ENCODE results near the gene OSBPL10. TPM values are rescaled to one million over a fixed set of nuclear protein-coding genes. Genes with fewer than 3 reads are reported as not detected.

Gene OSBPL10
- total RNA-seq, 1 experiment from 2014 or later = 172 TPM

DNA sequence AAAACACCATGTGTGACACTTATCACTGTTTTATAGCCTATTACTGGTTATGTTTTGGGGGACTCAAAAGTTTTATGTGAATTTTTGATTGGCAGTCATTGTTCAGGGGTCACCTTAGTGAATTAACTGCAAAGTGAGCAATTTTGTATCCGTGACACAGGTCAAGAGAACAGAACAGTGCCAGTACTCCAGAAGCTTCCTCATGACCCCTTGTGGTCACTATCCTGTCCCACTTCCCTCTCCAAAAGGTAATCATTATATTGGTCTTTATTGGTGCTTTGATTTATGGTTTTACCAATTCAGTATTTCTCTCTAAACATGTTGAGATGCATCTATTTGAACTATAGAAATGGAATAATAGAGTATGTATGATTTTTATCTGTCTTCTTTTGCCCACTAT, 341.2 kb downstream of the OSBPL10 start:
- Mint-ChIP-seq H3K4me1 (ENCODE audit: insufficient read depth, unreplicated experiment) (peaks cover 6% of the 10 kb centered on the region), H3K27me3 (ENCODE audit: insufficient read depth, unreplicated experiment) (no peaks in the 10 kb centered on the region), H3K9me3 (ENCODE audit: unreplicated experiment) (no peaks in the 10 kb centered on the region), H3K36me3 (ENCODE audit: insufficient read depth, unreplicated experiment) (peaks cover 28% of the 10 kb centered on the region), H3K4me3 (ENCODE audit: unreplicated experiment) (no peak overlapping the region), H3K27ac (ENCODE audit: low read depth, unreplicated experiment) (no peak overlapping the region)
- intact Hi-C loops (cut with micrococcal nuclease) = no loop called here
- ChIA-PET CTCF (interaction anchor here (0.7 kb wide), 1 partner anchor 416 kb away, joined by 3 read pairs; no protein-coding TSS in a partner anchor), POLR2A (interaction anchor here (0.6 to 0.7 kb wide), 2 partner anchors 9 to 253 kb away, joined by 3 read pairs; no protein-coding TSS in a partner anchor)
- BruUV-seq (replicated peaks) = no TSS peak
- no peak for TF ChIP-seq CTCF (IDR thresholded peaks at IDR 0.05; ENCODE audit: unreplicated experiment)
- no peak for DNase-seq (ENCODE audit: unreplicated experiment)

- ChIA-PET CTCF (interaction anchor here (0.6 to 1.2 kb wide), 4 partner anchors 10 to 499 kb away, joined by 3 to 5 read pairs (median 4); no protein-coding TSS in a partner anchor), POLR2A (interaction anchor here (0.6 to 0.9 kb wide), 3 partner anchors 15 to 960 kb away, joined by 3 to 4 read pairs (median 3); no protein-coding TSS in a partner anchor)
- TSS peak; percentile 63 for BruUV-seq (replicated peaks)
- TF ChIP-seq CTCF (IDR thresholded peaks at IDR 0.05; ENCODE audit: unreplicated experiment) = no peak
- intact Hi-C loops (cut with micrococcal nuclease) = no loop called here
- no peaks in the 10 kb centered on the region for H3K9me3 Mint-ChIP-seq (ENCODE audit: unreplicated experiment)
- peaks cover 36% of the 10 kb centered on the region for H3K36me3 Mint-ChIP-seq (ENCODE audit: insufficient read depth, unreplicated experiment)
- no peaks in the 10 kb centered on the region for H3K27me3 Mint-ChIP-seq (ENCODE audit: insufficient read depth, unreplicated experiment)
- H3K27ac Mint-ChIP-seq (ENCODE audit: low read depth, unreplicated experiment) = no peak overlapping the region
- no peak overlapping the region for H3K4me3 Mint-ChIP-seq (ENCODE audit: unreplicated experiment)
- no peak for DNase-seq (ENCODE audit: unreplicated experiment)
- H3K4me1 Mint-ChIP-seq (ENCODE audit: insufficient read depth, unreplicated experiment) = peaks cover 6% of the 10 kb centered on the region
These were observed 344.2 kb downstream of the OSBPL10 start for GRCh38 chr3:31636694-31637442.

DNA sequence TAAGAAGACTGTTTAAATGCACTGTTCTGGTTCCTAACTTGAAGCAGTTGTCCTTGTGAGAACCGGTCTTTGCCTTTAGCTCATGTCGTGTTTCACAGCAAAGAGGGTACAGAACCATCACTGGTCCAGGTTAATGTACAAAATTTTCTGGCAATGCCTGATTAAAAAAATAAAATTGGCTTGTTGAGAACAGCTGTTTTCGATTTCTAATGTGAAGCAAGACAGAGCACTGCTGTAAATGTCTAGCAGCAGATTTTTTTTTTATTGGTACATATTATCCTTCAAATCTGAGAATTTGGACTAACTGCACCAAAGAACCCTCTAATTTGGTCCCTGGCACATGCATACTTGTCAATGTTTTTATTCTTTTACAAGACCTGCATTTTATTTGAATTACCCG, 345.0 kb downstream of the OSBPL10 start:
- DNase-seq (ENCODE audit: unreplicated experiment) = no peak
- no peaks in the 10 kb centered on the region for H3K9me3 Mint-ChIP-seq (ENCODE audit: unreplicated experiment)
- H3K4me3 Mint-ChIP-seq (ENCODE audit: unreplicated experiment) = no peak overlapping the region
- CTCF ChIA-PET = interaction anchor here (1.2 kb wide), 1 partner anchor 383 kb away, joined by 3 read pairs; no protein-coding TSS in a partner anchor
- TF ChIP-seq CTCF (IDR thresholded peaks at IDR 0.05; ENCODE audit: unreplicated experiment) = no peak
- H3K36me3 Mint-ChIP-seq (ENCODE audit: insufficient read depth, unreplicated experiment) = peaks cover 44% of the 10 kb centered on the region
- H3K27me3 Mint-ChIP-seq (ENCODE audit: insufficient read depth, unreplicated experiment) = no peaks in the 10 kb centered on the region
- peaks cover 6% of the 10 kb centered on the region for H3K4me1 Mint-ChIP-seq (ENCODE audit: insufficient read depth, unreplicated experiment)
- BruUV-seq (replicated peaks) = no TSS peak
- intact Hi-C loops (cut with micrococcal nuclease) = no loop called here
- no peak overlapping the region for H3K27ac Mint-ChIP-seq (ENCODE audit: low read depth, unreplicated experiment)
- POLR2A ChIA-PET = interaction anchor here (0.6 to 1.0 kb wide), 4 partner anchors 15 to 961 kb away, joined by 3 to 4 read pairs (median 3); no protein-coding TSS in a partner anchor

GRCh38 chr3:31635545-31635944, 345.5 kb downstream of the OSBPL10 start:
- intact Hi-C loops (cut with micrococcal nuclease) = no loop called here
- BruUV-seq (replicated peaks) = no TSS peak
- Mint-ChIP-seq H3K36me3 (ENCODE audit: insufficient read depth, unreplicated experiment) (peaks cover 49% of the 10 kb centered on the region), H3K9me3 (ENCODE audit: unreplicated experiment) (no peaks in the 10 kb centered on the region), H3K27ac (ENCODE audit: low read depth, unreplicated experiment) (no peak overlapping the region), H3K27me3 (ENCODE audit: insufficient read depth, unreplicated experiment) (no peaks in the 10 kb centered on the region), H3K4me3 (ENCODE audit: unreplicated experiment) (no peak overlapping the region), H3K4me1 (ENCODE audit: insufficient read depth, unreplicated experiment) (peaks cover 6% of the 10 kb centered on the region)
- POLR2A ChIA-PET = interaction anchor here (0.9 to 1.0 kb wide), 3 partner anchors 9 to 386 kb away, joined by 3 read pairs; no protein-coding TSS in a partner anchor
- CTCF ChIA-PET = no interaction called here
- no peak for TF ChIP-seq CTCF (IDR thresholded peaks at IDR 0.05; ENCODE audit: unreplicated experiment)
- no peak for DNase-seq (ENCODE audit: unreplicated experiment)

Measured in MCF 10A (cell line).